ENCODE measurements around the gene ASMTL.

ASMTL gene

DNA sequence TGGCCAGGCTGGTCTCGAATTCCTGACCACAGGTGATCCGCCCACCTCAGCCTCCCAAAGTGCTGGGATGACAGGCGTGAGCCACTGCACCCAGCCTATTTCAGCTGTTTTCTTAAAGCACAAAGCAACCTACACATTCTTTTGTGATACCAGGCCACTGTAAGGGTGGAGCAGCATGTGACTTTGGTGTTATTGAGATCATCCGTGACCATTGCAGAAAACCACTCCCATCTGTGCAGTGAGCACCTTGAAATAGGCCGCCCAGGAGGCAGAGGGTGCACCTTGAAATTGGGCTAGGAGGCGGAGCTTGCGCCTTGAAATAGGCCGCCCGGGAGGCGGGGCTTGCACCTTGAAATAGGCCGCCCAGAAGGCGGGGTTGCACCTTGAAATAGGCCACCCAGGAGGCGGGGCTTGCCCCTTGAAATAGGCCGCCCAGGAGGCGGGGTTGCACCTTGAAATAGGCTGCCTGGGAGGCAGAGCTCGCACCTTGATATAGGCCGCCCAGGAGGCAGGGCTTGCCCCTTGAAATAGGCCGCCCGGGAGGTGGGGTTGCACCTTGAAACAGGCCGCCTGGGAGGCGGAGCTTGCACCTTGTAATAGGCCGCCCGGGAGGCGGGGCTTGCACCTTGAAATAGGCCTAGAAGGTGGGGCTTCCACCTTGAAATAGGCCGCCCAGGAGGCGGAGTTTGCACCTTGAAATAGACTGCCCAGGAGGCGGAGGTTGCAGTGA is 51.8 kb downstream of the ASMTL start:
- DNase-seq = no peak

- DNase-seq = no peak
These were observed 52.7 kb downstream of the ASMTL start for GRCh38 chrX:1400049-1400448.

GRCh38 chrX:1398431-1399340 is 54.0 kb downstream of the ASMTL start:
- no peak for DNase-seq

DNA sequence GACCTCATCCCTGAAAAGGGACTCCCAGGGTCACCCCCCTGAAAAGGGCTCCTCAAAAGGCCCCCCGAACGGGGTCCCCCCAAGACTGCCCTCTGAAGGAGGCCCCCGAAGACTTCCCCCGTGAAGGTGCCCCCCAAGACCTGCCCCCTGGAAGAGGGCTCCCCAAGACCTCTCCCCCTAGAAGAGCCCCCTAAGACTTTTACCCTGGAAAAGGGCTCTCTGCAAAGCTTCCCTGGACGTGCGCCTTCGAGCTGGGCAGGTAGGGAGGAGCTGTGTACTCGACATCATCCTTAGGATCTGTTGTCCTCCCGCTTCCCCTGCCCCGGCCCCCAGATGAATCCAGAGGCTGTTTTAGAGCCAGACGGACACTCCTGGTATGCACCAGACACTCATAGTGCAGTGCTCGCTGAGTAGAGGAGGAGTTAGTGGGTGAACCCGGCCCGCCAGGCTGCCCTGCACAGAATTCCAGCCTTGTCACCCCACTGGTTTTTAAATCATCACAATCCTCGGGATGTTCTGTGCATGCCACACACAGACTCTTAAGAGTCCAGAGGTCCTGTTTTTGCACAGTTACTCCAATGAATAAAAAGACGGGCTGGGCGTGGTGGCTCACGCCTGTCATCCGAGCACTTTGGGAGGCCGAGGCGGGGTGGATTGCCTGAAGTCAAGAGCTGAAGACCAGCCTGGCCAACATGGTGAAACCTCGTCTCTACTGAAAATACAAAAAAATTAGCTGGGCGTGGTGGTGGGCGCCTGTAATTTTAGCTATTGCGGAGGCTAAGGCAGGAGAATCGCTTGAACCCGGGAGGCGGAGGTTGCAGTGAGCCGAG is 55.1 kb downstream of the ASMTL start:
- DNase-seq = no peak

DNA sequence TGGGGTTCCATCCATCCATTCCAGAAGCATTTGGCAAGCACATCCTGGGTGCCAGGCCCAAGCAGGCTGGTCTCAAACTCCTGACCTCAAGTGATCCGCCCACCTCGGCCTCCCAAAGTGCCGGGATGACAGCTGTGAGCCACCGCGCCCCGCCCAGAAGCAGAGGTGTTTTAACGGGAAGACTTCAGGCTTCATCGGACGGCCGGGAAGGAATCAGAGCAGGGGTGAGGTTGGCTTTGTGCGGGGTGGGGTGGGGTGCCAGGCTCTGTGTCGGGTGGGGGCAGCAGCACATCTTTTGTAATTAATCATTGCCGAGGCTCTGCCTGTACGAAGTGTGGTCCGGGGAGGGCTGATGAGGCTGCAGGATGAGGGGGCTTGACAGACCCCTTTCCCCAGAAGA is 55.7 kb downstream of the ASMTL start:
- no peak for DNase-seq

DNA sequence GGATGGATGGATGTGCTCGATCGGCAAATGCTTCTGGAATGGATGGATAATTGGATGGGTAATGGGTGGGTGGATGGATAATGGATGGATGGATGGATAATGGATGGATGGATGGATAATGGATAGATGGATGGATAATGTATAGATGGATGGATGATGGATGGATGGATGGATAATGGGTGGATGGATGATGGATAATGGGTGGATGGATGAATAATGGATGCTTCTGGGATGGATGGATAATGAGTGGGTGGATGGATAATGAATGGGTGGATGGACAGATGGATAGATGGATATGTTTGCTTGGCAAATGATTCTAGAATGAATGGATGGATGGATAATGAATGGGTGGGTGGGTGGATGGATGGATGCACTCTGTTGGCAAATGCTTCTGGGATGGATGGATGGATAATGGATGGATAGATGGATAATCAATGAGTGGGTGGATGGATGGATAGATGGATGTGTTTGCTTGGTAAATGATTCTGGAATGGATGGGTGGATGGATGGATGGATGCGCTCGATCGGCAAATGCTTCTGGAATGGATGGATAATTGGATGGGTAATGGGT is 57.0 kb downstream of the ASMTL start:
- no peak for DNase-seq

GRCh38 chrX:1394731-1395501 is 57.8 kb downstream of the ASMTL start:
- no peak for DNase-seq

- no peak for DNase-seq
These were observed 58.7 kb downstream of the ASMTL start for GRCh38 chrX:1393871-1394615.

DNA sequence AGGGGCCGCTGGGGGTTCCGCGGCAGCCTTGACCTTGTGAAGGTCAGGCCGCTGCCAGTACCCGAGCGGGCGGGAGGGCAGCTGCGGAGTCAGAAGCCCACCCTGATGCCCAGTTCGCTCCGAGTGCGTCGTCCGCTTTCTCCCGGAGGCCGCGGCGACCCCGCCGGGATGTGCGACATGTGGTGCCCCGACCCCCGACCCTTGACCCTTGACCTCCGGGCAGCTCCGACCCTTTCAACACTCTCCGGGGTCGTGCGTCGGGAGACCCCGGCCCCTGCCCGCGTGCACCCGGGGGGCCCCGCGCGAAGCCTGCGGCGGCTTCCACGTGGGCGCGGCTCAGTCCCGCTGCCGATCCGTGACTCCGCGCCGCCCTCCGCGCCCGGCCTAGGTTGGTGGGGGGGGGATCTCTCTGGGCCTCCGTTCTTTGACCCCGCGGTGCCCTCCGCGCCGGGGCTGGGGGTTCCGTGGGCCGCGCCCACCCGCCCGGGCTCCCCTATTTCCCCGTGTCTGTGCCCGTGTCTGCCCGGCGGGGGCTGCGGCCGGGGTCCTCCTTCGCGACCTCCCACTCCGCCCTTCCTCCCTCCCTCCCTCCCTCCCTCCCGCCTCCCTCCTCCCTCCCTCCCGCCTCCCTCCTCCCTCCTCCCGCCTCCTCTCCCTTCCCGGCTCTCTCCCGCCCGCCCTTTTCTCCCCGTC is 60.2 kb downstream of the ASMTL start:
- DNase-seq = peak; percentile 74

- DNase-seq = peak; percentile 97
These were observed 60.9 kb downstream of the ASMTL start, which contains the start of gene SLC25A6 for GRCh38 chrX:1391707-1392375. Gene SLC25A6 (minus strand): TSS chrX:1392113. CDS start chrX:1392009, 104 bp downstream.

DNA sequence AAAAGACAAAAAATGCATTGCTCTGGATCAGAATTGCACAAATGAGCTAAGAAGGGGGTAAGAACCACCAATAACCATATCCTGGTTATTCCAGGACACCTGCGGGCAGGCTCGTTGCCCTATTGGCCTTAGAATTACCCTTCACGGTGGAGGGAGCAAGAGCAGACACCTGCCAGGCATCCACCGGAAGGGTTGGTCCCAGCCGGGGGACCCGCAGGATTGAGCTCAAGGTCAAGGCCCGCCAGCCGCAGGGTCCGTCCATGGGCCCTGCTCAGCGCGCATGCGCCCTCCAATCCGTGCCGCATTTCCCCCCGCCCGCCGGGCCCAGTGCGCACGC is 61.4 kb downstream of the ASMTL start:
- no peak for DNase-seq

GRCh38 chrX:1390621-1391369 is 61.9 kb downstream of the ASMTL start:
- no peak for DNase-seq

GRCh38 chrX:1389993-1390285 is 62.8 kb downstream of the ASMTL start:
- no peak for DNase-seq

DNA sequence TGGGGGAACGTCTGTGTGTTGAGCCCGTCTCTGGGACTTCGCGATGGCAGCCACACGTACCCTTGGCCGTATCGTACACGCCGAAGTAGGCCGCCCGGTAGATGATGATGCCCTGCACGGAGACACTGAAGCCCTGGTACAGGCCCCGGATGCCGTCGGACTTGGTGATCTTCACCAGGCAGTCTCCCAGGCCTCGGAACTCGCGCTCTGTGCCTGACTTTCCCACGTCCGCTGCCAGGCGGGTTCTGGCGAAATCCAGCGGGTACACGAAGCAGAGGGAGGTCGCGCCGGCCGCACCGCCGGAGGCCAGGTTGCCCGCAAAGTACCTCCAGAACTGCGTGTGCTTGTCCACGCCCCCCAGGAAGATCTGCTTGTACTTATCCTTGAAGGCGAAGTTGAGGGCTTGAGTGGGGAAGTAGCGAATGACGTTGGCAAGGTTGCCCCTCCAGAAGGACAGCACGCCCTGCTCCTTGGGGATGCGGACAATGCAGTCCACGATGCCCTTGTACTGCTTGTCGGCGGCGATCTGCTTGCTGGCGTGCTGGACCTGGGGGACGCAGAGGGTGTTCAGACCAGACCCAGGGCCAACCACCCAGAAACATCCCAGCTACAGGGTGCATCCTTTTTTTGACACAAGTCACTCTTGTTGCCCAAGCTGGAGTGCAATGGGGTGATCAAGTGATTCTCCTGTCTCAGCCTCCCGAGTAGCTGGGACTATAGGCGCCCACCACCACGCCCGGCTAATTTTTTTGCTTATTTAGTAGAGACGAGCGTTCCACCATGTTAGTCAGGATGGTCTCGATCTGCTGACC is 63.3 kb downstream of the ASMTL start:
- DNase-seq = no peak

DNA sequence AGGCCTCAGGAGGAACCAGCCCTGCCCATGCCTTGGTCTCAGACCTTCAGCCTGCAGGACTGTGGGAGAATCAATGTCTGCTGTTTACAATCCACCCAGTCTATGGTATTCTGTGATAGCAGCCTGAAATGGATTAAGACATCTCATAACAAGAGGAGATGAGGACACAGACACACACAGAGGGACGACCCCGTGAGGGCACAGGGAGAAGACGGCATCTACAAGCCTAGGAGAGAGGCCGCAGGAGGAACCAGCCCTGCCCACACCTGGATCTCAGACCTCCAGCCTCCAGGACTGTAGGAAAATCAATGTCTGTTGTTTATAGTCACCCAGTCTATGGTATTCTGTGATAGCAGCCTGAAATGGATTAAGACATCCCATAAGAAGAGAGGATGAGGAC is 64.1 kb downstream of the ASMTL start:
- no peak for DNase-seq

- no peak for DNase-seq
These were observed 65.5 kb downstream of the ASMTL start for GRCh38 chrX:1387141-1387776.

DNA sequence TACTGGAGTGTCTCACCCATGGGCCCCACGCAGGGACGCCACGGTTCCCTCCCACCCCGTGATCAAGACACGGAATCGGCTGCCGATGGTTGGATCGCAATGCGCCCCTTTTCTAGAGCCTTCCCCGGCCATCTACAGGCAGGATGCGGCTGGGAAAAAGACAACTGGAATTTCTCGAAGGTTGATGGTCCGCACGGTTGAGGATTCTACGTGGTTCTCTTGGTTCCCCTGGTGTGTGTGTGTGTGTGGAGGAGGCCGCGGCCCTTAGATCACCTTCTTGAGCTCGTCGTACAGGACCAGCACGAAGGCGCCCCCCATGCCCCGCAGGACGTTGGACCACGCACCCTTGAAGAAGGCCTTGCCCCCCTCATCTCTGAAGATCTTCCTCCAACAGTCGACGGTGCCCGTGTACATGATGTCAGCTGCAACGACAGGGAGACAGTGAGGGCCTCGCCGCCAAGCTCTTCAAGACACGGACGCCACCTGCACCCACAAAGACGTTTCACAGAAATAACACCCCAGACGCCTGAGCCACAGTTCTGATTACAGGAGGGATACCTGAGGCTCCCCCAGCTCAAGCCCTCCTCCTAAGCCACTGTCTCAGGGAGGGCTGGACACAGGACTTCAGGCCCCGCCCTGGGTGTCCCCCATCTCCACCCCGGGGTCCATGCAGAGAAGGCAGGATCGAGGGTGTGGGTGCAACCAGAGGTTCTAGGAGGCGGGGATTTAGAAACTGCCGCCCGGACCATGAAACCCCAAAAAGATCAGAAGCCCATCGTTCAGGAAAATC is 66.2 kb downstream of the ASMTL start:
- DNase-seq = no peak

Measured in EL (cell line).